ENCODE data around the gene ST6GALNAC3. TPM values are rescaled to one million over a fixed set of nuclear protein-coding genes. Genes with fewer than 3 reads are reported as not detected.

ST6GALNAC3 gene
- total RNA-seq, 1 donor from 2014 or later: 11.0 TPM

DNA sequence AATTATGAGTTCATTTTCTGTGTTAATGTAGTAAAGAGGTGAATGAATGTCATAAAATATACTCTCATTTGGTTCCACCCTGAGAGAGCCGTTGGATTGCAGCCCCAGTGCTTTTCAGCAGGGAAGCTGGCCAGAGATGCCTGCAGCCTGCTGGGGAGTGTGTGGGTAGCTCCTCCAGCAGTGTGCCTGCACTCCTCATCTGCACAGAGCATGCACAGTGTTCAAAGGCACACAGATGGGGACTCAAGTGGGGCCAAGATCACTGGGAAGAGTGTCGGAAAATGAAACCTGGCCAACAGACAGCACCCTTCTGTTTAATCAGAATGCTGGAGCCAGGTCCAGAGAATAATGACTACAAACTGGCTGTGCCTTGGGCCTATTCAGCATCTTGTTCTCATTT, 206.8 kb downstream of the ST6GALNAC3 start:
- Mint-ChIP-seq H3K4me1 (ENCODE audit: low read depth) (no peaks in the 10 kb centered on the region), H3K27ac (no peak overlapping the region), H3K9me3 (ENCODE audit: low read depth) (no peaks in the 10 kb centered on the region), H3K36me3 (ENCODE audit: insufficient read depth) (no peaks in the 10 kb centered on the region), H3K4me3 (ENCODE audit: low read depth) (no peak overlapping the region), H3K27me3 (no peaks in the 10 kb centered on the region)
- DNase-seq (ENCODE audit: low spot score, unreplicated experiment): no peak
- TF ChIP-seq, protein P1, sequence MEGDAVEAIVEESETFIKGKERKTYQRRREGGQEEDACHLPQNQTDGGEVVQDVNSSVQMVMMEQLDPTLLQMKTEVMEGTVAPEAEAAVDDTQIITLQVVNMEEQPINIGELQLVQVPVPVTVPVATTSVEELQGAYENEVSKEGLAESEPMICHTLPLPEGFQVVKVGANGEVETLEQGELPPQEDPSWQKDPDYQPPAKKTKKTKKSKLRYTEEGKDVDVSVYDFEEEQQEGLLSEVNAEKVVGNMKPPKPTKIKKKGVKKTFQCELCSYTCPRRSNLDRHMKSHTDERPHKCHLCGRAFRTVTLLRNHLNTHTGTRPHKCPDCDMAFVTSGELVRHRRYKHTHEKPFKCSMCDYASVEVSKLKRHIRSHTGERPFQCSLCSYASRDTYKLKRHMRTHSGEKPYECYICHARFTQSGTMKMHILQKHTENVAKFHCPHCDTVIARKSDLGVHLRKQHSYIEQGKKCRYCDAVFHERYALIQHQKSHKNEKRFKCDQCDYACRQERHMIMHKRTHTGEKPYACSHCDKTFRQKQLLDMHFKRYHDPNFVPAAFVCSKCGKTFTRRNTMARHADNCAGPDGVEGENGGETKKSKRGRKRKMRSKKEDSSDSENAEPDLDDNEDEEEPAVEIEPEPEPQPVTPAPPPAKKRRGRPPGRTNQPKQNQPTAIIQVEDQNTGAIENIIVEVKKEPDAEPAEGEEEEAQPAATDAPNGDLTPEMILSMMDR (IDR thresholded peaks at IDR 0.05; ENCODE audit: unreplicated experiment): no peak

DNA sequence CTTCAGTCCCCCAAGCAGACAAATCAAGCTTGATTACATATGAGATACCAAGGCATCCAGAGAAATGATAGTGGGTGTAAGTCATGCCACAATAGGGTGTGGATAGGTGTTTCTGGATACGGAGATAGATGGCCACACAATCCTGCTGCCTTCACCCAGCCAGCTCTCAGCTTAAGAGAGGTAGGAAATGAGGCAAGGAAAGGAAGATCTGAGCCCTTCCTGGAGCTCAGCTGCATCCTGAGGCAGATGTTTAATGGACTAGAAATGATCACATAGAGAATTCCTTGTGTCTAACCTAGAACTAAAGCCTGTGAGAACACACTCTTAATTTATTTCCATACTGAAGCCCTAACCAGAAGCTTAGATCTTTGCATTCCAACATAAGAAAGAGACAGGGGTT, 210.3 kb downstream of the ST6GALNAC3 start:
- H3K27me3 Mint-ChIP-seq: no peaks in the 10 kb centered on the region
- no peak overlapping the region for H3K4me3 Mint-ChIP-seq (ENCODE audit: low read depth)
- no peak overlapping the region for H3K27ac Mint-ChIP-seq
- H3K9me3 Mint-ChIP-seq (ENCODE audit: low read depth): no peaks in the 10 kb centered on the region
- TF ChIP-seq, protein P1 (IDR thresholded peaks at IDR 0.05; ENCODE audit: unreplicated experiment): no peak
- no peaks in the 10 kb centered on the region for H3K4me1 Mint-ChIP-seq (ENCODE audit: low read depth)
- no peaks in the 10 kb centered on the region for H3K36me3 Mint-ChIP-seq (ENCODE audit: insufficient read depth)
- no peak for DNase-seq (ENCODE audit: low spot score, unreplicated experiment)

DNA sequence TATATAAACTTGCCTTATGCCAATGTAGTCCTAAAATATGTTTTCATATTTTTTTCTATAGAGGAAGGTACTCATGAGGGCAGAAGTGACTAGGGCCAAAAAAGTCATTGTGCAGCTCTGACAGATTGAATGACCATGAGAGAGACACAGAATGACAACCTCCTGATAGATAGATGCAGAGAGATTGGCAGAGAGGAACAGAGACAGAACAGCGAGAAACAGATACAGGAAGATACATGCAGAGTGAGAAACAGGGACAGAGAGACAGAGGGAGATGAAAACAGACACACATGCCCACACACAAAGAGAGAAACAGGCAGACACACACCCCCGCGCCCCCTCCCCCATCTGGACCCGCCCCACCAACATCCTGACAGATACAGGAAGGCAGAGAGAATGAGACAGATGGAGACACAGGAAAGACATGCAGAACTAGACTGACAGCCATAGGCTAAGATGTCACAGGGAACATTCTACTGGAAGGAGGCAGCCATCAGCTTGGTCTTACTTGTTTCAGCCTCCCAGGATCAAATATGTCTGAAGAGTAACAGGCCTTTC, 211.1 kb downstream of the ST6GALNAC3 start:
- DNase-seq (ENCODE audit: low spot score, unreplicated experiment): no peak
- no peak overlapping the region for H3K4me3 Mint-ChIP-seq (ENCODE audit: low read depth)
- no peaks in the 10 kb centered on the region for H3K4me1 Mint-ChIP-seq (ENCODE audit: low read depth)
- H3K36me3 Mint-ChIP-seq (ENCODE audit: insufficient read depth): no peaks in the 10 kb centered on the region
- TF ChIP-seq, protein P1 (IDR thresholded peaks at IDR 0.05; ENCODE audit: unreplicated experiment): no peak
- H3K27ac Mint-ChIP-seq: no peak overlapping the region
- H3K9me3 Mint-ChIP-seq (ENCODE audit: low read depth): no peaks in the 10 kb centered on the region
- H3K27me3 Mint-ChIP-seq: no peaks in the 10 kb centered on the region

DNA sequence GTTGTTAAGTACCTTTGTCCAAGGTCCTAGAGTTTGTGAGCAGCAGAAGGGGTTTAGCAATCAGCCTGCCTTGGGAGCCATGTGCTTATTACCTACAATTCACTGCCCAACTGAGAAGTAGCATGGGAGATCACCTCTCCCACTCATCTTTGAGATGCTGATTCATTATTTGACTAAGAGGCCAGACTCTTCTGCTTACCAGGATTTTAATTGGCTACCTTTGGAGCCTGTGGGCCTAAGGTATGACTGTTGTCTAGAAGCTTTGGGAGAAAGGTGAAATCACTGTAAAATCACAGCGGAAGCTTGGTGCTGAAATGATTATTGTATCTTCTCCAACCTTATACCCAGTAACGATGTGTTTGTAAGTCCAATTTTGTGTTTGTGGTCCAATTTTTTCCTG, 213.4 kb downstream of the ST6GALNAC3 start:
- Mint-ChIP-seq H3K36me3 (ENCODE audit: insufficient read depth) (no peaks in the 10 kb centered on the region), H3K9me3 (ENCODE audit: low read depth) (no peaks in the 10 kb centered on the region), H3K4me1 (ENCODE audit: low read depth) (no peaks in the 10 kb centered on the region), H3K27ac (no peak overlapping the region), H3K27me3 (no peaks in the 10 kb centered on the region), H3K4me3 (ENCODE audit: low read depth) (no peak overlapping the region)
- TF ChIP-seq, protein P1 (IDR thresholded peaks at IDR 0.05; ENCODE audit: unreplicated experiment): no peak
- no peak for DNase-seq (ENCODE audit: low spot score, unreplicated experiment)

DNA sequence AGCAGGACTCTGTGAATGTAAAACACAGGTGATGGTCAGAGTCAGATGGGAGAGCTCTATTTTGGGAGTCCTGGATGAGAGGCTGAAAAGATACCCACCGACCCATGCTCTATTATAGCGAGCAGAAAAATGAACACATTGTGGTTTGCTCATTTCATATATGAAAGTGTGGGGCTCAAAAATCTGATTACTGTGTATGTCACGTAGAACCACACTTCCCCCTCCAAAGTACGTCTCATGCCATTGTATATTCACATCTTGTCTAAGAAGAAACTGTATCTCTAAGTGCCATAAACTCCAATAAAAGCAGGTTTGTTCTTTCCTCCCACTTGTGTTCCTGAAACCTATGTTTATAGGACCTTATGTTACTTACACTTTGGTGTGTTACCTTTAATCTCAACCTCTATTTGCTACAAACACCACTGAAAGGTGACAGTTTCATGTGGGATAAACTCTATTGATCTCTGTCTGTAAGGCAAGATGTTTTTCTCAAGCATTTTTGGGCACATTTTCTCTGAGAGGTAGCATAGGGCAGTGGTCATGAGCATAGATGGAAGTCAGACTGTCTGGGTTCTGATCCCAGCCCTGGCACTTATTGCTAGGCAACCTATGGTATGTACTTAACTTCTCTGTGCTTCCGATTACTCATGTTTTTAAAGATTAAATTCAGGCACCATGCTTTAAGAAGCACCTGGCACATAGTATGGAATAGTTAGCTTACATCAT, 214.4 kb downstream of the ST6GALNAC3 start:
- no peaks in the 10 kb centered on the region for H3K27me3 Mint-ChIP-seq
- TF ChIP-seq, protein P1 (IDR thresholded peaks at IDR 0.05; ENCODE audit: unreplicated experiment): no peak
- no peak overlapping the region for H3K27ac Mint-ChIP-seq
- H3K4me1 Mint-ChIP-seq (ENCODE audit: low read depth): no peaks in the 10 kb centered on the region
- H3K4me3 Mint-ChIP-seq (ENCODE audit: low read depth): no peak overlapping the region
- no peak for DNase-seq (ENCODE audit: low spot score, unreplicated experiment)
- no peaks in the 10 kb centered on the region for H3K9me3 Mint-ChIP-seq (ENCODE audit: low read depth)
- H3K36me3 Mint-ChIP-seq (ENCODE audit: insufficient read depth): no peaks in the 10 kb centered on the region
